SK-N-MC (cell line): ENCODE measurements around the gene ACE.

Experiments used
- EZH2 ChIP-seq: fragments of 200-600 bp; sonication (generic); IDR thresholded peaks from one replicate; pipeline ENCODE4 v1.6.1; 2017; ENCODE audit warnings: antibody characterized with exemption
- POLR2AphosphoS5 ChIP-seq: IDR thresholded peaks from 2 replicates; pipeline ENCODE4 v1.6.1; 2012; ENCODE audit warnings: mild to moderate bottlenecking, low read depth, low read length, borderline replicate concordance

DNA sequence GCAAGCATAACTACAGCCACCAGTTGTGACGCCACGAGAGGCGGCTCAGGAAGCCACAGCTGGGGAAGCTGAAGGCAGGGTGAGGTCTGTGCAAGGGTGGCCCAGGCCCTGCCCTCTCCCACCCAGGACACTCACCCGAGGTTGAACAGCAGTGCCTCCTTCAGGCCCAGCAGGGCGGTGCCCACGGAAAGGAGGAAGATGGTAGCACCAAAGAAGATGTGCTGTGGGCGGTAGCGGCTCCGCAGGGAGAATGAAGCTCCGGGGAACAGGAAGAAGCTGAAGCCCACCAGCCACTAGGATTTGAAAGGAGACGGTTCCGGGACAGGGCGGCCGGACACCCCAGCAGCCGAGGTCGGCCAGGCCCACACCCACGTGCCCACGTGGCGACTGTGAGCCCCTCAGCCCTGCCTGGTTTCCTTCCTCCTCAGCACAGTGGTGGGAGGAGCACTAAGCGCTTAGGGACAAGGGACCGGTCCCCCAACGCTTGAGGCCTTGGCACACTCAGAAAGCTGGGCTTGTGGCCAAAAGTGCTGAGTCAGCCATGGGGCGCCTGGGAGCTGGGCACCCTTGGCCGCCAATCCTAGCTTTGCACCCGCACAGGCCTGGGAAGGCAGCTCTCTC is 41.8 kb upstream of the ACE start:
- TF ChIP-seq POLR2AphosphoS5 (no peak), EZH2 (no peak)
